GM19025 (cell line): ENCODE results near the gene SNX32.
A peak's percentile ranks its signal among the peaks of the same experiment; 100 is the strongest.

Experiments
- ATAC-seq: cut with Tn5 transposase; IDR thresholded peaks from one replicate; pipeline ENCODE4 v1.9.1; 2021; ENCODE audit warnings: mild to moderate bottlenecking, low read depth, moderate library complexity; ENCODE audit not compliant: unreplicated experiment

SNX32 gene

GRCh38 chr11:65833297-65834030 is at the start of gene SNX32:
Gene SNX32, plus strand, starts transcription at chr11:65833963. Its CDS starts 103 bp downstream, at chr11:65834066.
- ATAC-seq, result peak; percentile 97

- no peak for ATAC-seq
Observed at GRCh38 chr11:65785319-65786007, 48.3 kb upstream of the SNX32 start.

- no peak for ATAC-seq
Observed at GRCh38 chr11:65786008-65786785, 47.6 kb upstream of the SNX32 start.

GRCh38 chr11:65786786-65787636 is 46.8 kb upstream of the SNX32 start, which contains the start of gene OVOL1:
Gene OVOL1, plus strand, starts transcription at chr11:65787063. Its CDS starts 311 bp downstream, at chr11:65787374.
- no peak for ATAC-seq

- ATAC-seq, result no peak
Observed at GRCh38 chr11:65787649-65788622, 45.8 kb upstream of the SNX32 start.

- ATAC-seq, result no peak
Observed at GRCh38 chr11:65788821-65789220, 44.9 kb upstream of the SNX32 start.

- ATAC-seq, result no peak
Observed at GRCh38 chr11:65789230-65790103, 44.3 kb upstream of the SNX32 start.

- ATAC-seq, result no peak
Observed at GRCh38 chr11:65790104-65790901, 43.5 kb upstream of the SNX32 start.

- ATAC-seq, result no peak
Observed at GRCh38 chr11:65790902-65791650, 42.7 kb upstream of the SNX32 start.

GRCh38 chr11:65791719-65792213 is 42.0 kb upstream of the SNX32 start:
- peak; percentile 87 for ATAC-seq

- ATAC-seq, result no peak
Observed at GRCh38 chr11:65792456-65792855, 41.3 kb upstream of the SNX32 start.

GRCh38 chr11:65793144-65793581 is 40.6 kb upstream of the SNX32 start:
- no peak for ATAC-seq

GRCh38 chr11:65793625-65794400 is 40.0 kb upstream of the SNX32 start:
- ATAC-seq, result no peak

- ATAC-seq, result no peak
Observed at GRCh38 chr11:65794570-65795510, 38.9 kb upstream of the SNX32 start.
